GM19328 (cell line): ENCODE measurements around the gene IDUA.

ENCODE experiments used
- ATAC-seq: cut with Tn5 transposase; IDR thresholded peaks from one replicate; pipeline ENCODE4 v1.9.1; 2021; ENCODE audit warnings: mild to moderate bottlenecking, moderate library complexity; ENCODE audit not compliant: unreplicated experiment

The IDUA gene

DNA sequence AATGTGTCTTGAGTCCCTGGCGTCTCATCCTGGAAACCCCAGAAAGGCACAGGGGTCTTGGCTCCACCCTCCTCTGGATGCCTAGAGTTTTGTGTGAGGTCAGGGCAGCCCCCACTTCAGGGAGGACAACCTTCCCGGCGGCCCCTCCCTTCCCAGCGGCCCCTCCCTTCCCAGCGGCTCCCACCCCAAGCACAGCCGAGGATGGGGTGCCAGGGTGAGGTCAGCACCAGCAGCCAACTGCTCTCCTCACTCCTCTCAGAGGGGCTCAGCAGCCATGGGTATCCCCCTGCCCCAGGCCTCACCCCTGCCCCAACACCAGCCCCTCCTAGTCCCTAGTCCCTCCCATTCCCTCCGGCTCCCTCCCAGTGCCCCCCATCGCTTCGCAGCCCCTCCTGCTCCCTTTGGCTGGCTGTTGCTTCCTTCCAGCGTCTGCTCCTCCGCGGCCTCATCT is 30.9 kb upstream of the IDUA start:
- ATAC-seq, result no peak

- no peak for ATAC-seq
Observed at GRCh38 chr4:956531-957230, 30.2 kb upstream of the IDUA start.

DNA sequence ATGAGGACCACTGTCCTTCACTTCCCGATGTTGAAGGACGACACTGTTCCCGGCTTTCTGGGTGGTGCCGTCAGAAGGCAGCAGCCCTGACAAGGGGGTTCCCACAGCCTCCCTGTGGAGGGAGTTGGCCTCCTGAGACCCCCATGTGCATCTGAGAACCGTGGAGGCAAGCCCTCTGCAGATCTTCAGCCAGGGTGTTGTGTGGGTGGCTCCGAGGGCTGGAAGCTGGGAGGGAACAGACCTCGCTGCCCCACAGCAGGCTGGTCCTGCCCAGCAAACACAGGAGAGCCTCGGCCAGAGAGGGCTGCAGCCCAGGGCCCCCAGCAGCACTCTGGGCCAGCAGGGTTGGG is 29.6 kb upstream of the IDUA start:
- no peak for ATAC-seq

- ATAC-seq, result no peak
Observed at GRCh38 chr4:957581-958313, 29.1 kb upstream of the IDUA start.

DNA sequence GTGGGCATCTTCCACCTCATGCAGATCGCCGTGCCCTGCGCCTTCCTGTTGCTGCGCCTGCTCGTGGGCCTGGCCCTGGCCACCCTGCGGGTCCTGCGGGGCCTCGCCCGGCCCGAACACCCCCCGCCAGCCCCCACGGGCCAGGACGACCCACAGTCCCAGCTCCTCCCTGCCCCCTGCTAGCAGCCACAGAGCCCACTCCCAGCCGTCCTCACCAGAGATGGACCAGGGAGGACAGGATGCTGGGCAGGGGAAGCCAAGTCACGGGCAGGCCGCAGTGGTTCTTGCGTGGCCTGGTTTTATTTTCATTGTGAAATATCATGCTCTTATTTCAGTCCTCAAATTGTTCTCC is 28.6 kb upstream of the IDUA start:
- ATAC-seq, result no peak

GRCh38 chr4:958696-959337 is 28.0 kb upstream of the IDUA start:
- no peak for ATAC-seq

DNA sequence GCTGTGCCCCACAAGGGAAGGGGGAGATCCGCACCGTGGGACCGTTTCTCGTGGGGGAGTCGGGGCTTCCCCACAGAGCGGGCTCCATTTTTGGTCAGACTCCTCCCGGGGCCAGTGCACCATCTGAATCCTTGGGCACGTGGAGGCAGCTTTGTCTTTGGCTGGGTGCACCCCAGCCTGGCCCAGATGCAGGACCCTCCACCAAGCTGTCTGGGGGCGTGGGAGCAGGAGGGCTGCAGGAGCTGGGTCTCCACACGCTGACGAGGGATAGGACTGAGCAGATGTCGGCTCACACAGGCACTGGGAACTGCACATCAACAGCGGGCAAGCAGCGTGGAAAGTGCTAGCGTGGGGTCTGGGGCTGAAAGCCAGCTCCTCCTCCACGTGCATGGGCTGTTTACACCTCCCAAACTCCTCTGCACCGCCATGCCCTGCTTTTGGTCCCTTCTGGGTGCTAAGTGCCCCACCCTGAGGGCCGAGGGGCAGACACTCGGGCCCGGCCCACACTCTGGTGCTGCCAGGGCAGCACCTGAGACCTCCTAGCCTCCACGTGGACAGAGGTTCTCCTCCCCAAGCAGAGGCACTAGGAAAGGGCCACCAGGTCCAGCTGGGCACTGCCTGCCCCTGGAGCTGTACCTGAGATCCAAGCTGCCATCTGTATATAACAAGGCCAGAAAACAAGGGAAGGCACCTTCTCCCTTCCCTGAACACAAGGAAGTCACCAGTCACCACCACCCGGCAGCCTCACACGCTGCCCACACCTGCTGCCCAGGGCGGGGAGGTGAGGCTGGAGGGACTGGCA is 27.3 kb upstream of the IDUA start:
- no peak for ATAC-seq

GRCh38 chr4:960140-960635 is 26.7 kb upstream of the IDUA start:
- ATAC-seq, result no peak

- ATAC-seq, result no peak
Observed at GRCh38 chr4:960636-961350, 26.1 kb upstream of the IDUA start.

DNA sequence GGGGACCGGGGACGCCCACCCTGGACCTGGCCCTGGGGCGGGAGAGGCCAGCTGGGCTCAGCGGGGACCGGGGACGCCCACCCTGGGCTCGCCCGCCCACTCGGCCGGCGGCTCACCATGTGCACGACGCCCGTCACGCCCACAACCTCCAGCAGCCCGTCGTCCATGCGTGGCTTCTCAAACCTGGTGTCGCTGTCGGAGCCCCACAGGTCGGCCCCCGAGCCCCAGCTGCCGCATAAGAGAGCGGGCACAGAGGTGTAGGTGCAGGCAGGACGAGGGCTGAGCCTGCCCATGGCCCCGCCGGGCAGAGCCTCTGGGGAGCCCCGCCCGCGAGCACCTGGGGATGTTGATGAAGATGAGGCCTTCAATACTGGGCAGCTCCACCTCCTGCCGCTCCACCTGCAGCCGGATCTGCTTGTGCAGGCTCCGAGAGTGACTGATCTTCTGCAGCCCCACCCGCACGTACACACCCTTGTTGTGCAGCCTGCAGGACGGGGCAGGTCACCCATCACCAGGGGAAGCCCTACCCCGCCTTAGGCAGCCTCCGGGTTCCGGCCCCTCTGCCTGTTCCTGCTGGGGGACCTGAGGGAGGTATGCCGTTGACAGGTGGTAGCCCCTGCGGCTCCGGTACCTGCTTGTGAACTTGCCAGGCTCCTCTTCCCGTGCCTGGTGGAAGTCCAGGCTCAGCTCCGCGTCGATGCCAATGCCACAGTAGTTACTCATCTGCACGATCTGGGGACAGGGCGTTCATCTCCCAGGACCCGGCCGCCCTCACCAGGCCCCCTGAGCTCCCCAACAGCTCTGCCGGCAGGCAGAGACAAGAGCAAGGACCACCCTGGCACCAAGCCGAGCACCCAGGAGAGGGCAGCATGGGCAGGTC is 25.3 kb upstream of the IDUA start:
- ATAC-seq, result no peak

DNA sequence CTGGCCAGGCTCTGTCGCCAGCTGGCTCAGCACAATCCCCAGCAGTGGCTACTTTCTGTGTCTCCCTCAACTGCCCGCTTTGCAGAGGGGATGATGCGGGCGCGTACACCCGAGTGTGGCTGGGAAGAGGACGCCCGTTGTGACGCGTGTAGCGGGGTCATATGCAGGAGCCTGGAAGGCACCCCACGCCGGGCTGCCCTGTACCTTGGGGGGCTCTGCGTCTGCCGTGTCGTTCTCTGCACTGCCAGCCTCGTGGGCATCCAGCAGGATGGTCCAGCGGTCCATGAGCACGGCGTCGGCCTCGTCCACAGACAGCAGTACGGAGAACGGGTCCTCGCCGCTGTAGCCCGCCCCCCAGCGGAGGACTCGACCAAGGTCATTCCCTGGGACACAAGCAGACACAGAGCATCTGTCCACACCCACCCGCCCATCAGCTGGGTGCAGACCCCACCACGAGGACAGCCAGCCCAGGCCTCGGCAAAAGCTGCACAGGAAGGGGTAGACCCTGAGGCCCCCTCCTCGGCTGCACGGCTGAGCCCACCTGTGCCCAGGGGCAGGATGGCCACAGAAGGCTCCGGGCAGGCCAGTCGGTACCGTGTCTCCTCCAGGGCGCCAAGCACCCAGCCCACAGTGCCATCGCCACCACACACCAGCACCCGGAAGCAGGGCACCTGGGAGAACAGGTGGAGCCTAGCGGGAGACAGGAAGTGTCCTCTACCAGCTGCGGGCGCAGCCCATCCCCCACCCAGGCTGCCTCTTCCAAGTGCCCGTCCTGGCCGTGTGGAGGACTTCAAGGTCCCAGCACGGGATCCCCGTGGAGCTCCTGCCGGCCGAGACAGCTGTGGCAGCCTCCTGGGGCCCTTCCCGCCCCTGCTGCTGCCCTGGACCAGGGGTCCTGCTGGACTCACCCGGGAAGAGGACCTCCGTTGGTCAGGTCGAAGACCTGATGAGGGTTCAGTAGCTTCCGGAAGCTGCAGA is 24.3 kb upstream of the IDUA start:
- ATAC-seq, result no peak

DNA sequence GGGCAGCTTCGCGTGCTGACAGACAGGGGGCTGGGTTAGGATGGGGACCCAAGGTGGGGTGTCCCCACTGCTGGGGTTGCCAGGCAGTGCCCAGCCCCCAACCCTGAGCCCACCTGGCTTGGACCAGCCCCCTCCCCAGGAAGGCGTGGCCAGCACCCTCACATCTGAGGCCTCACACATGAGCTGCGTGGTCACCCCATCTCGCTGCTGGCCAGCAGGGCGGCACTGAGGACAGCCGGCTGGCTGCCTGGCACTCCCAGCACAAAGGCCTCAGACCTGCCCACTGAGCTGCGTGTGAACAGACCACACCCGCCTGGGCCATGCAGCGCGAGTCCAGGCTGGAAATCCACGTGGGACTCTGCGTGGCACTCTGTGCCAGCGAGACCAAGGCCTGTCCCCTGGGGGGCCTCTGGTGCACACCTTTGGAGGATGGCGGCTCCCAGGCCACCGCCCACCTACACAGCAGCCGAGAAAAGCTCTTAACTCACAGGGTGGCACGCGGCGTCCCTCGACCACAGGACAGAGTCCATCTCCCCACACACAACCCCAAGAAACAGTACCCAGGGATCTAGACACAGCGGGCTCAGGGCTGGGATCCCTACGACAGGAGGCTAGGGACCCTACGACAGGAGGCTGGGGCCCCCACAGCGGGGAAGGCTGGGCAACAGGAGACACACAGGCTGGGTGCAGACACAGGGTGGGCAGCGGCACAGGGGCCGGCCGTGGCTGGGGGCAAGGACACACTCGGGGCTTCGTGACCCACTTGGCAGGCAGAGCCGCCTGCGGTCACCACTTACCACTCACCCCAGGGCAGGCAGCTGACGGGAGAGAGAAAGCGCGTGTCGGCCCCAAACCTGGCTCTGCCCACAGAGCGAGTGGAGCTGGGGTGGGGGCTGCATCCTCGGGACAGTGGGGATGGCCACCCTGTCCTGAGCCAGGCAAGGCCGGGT is 23.3 kb upstream of the IDUA start:
- ATAC-seq, result no peak

DNA sequence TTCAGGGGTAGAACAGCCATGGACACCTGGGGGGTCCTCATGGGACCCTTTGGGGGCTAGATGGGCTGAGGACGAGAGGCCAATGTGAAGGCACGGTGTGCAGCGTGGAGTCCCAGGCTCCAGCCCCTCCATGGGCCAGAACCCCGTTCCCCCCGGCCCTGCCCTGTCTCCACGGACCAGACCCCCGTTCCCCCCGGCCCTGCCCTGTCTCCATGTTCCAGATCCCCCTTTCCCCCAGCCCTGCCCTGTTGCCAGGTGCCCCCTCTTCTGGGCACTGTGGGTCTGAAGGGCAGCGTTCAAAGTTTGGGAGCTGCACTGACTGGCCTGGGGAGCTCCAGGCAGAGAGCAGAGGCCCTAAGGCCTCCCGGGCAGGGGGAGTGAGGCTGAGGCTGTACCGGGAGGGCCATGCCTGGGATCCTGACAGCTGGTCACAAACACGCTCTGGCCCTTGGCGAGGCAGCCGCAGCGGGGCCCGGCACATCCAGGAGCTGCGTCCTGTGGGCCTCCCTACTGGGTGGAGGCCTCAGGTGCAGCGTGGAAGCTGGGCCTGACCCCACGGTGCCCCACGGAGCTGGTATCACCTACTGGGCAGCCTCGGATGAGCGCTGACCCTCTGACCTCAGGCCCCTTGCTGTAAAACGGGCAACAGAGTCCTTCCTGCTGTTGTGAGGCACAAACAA is 22.4 kb upstream of the IDUA start:
- ATAC-seq, result no peak

DNA sequence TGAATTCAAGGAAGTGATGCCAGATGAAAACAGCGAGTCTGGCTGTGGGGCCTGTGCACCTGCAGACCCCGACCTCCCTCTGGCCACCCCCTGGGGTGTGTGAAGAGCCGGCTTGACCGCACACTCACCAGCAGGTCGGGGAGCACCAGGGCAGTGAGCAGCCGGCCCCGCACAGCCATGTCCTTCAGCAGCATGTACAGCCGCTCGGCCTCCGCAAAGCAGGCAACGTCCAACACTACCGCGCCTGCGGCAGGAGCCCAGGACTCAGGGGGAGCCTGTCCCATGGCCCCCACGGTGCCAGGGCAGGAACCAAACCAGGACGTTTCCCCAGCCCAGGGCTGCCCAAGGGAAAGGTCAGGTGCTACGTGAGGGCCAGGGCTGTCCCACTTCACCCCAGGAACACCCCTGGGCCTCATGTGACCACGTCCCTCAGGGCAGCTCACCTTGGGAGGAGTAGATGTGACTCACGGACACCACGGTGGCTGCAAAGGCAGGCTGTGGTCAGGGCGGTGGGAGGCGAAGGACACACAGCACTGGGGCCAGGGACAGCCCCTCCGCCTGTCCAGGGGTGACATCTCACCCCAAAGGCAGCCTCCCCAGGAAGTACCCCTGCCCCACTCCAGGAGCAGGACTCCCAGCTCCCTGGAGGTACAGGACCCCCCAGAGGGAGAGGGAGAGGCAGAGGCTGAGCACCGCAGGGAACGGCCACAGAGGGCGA is 21.6 kb upstream of the IDUA start:
- ATAC-seq, result no peak

- no peak for ATAC-seq
Observed at GRCh38 chr4:965766-966134, 21.1 kb upstream of the IDUA start.
